Loucy (cell line): ENCODE measurements around the gene FAM162A.

Source experiments
- H2AFZ ChIP-seq: fragments of 200-600 bp; sonication (generic); 2 replicates; pipeline ENCODE4 v1.6.0; 2016; ENCODE audit warnings: antibody characterized with exemption, mild to moderate bottlenecking, low read length, moderate library complexity
- H3F3A ChIP-seq: fragments of 200-600 bp; 2 replicates; pipeline ENCODE4 v1.6.0; 2016; ENCODE audit warnings: antibody characterized with exemption, low read depth, mild to moderate bottlenecking
- H3K27me3 ChIP-seq: fragments of 200-600 bp; sonication (generic); 2 replicates; pipeline ENCODE4 v1.6.1; 2014; ENCODE audit warnings: low read length, mild to moderate bottlenecking; ENCODE audit not compliant: insufficient read depth, poor library complexity, severe bottlenecking
- H3K36me3 ChIP-seq: fragments of 200-600 bp; sonication (generic); 2 replicates; pipeline ENCODE4 v1.6.1; 2016; ENCODE audit warnings: low read length; ENCODE audit not compliant: insufficient read depth
- H3K4me1 ChIP-seq: fragments of 200-600 bp; sonication (generic); 2 replicates; pipeline ENCODE4 v1.5.1; 2014; ENCODE audit warnings: low read length, mild to moderate bottlenecking; ENCODE audit not compliant: insufficient read depth, poor library complexity, severe bottlenecking
- H3K4me2 ChIP-seq: fragments of 200-600 bp; sonication (generic); 2 replicates; pipeline ENCODE4 v1.6.0; 2014; ENCODE audit warnings: antibody characterized with exemption, low read length, low read depth, mild to moderate bottlenecking; ENCODE audit not compliant: poor library complexity, severe bottlenecking
- H3K4me3 ChIP-seq: fragments of 200-600 bp; sonication (generic); 2 replicates; pipeline ENCODE4 v1.5.1; 2014; ENCODE audit warnings: low read length, mild to moderate bottlenecking, mixed read lengths; ENCODE audit not compliant: poor library complexity, severe bottlenecking
- H3K79me2 ChIP-seq: fragments of 200-600 bp; sonication (generic); 2 replicates; pipeline ENCODE4 v1.6.1; 2014; ENCODE audit warnings: low read length; ENCODE audit not compliant: insufficient read depth
- H3K9ac ChIP-seq: fragments of 200-600 bp; sonication (generic); 2 replicates; pipeline ENCODE4 v1.6.0; 2014; ENCODE audit warnings: mild to moderate bottlenecking, low read depth, low read length, moderate library complexity; ENCODE audit not compliant: poor library complexity, severe bottlenecking
- H3K9me2 ChIP-seq: fragments of 200-600 bp; sonication (generic); replicated peaks from 2 replicates; pipeline ENCODE4 v1.6.1; 2016; ENCODE audit warnings: low read depth, low read length, mixed read lengths
- H3K9me3 ChIP-seq: fragments of 200-600 bp; sonication (generic); 2 replicates; pipeline ENCODE4 v1.6.1; 2014; ENCODE audit warnings: mild to moderate bottlenecking, antibody characterized with exemption, low read length, low read depth; ENCODE audit not compliant: insufficient read depth
- H4K20me1 ChIP-seq: fragments of 200-600 bp; sonication (generic); 2 replicates; pipeline ENCODE4 v1.6.0; 2014; ENCODE audit warnings: antibody characterized with exemption, low read length, mild to moderate bottlenecking; ENCODE audit not compliant: insufficient read depth, poor library complexity, severe bottlenecking
- EZH2phosphoT487 ChIP-seq: fragments of 200-600 bp; IDR thresholded peaks from 2 replicates; pipeline ENCODE4 v1.6.1; 2018; ENCODE audit warnings: antibody characterized with exemption, mild to moderate bottlenecking, moderate library complexity, borderline replicate concordance
- TF ChIP-seq, protein P1 (sequence below): fragments of 200-600 bp; sonication (generic); conservative IDR thresholded peaks from 2 replicates; pipeline ENCODE4 v1.5.1; 2014; ENCODE audit warnings: mild to moderate bottlenecking, antibody characterized with exemption, low read length

The FAM162A gene

GRCh38 chr3:122389892-122390291 is 5.9 kb downstream of the FAM162A start:
- no peaks in the 10 kb centered on the region for H3F3A ChIP-seq
- no peaks in the 10 kb centered on the region for H3K9me3 ChIP-seq
- H3K9ac ChIP-seq: peak overlapping the region; percentile 19
- no peak overlapping the region for H2AFZ ChIP-seq
- peaks cover 58% of the 10 kb centered on the region for H3K4me1 ChIP-seq
- no peaks in the 10 kb centered on the region for H3K27me3 ChIP-seq
- H4K20me1 ChIP-seq: peaks cover 11% of the 10 kb centered on the region
- H3K36me3 ChIP-seq: peaks cover 8% of the 10 kb centered on the region; the same call in 1 of the 2 replicates
- TF ChIP-seq EZH2phosphoT487: no peak
- TF ChIP-seq, protein P1, sequence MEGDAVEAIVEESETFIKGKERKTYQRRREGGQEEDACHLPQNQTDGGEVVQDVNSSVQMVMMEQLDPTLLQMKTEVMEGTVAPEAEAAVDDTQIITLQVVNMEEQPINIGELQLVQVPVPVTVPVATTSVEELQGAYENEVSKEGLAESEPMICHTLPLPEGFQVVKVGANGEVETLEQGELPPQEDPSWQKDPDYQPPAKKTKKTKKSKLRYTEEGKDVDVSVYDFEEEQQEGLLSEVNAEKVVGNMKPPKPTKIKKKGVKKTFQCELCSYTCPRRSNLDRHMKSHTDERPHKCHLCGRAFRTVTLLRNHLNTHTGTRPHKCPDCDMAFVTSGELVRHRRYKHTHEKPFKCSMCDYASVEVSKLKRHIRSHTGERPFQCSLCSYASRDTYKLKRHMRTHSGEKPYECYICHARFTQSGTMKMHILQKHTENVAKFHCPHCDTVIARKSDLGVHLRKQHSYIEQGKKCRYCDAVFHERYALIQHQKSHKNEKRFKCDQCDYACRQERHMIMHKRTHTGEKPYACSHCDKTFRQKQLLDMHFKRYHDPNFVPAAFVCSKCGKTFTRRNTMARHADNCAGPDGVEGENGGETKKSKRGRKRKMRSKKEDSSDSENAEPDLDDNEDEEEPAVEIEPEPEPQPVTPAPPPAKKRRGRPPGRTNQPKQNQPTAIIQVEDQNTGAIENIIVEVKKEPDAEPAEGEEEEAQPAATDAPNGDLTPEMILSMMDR: no peak
- H3K9me2 ChIP-seq: no peaks in the 10 kb centered on the region
- H3K4me2 ChIP-seq: peak overlapping the region; percentile 98
- peaks cover 88% of the 10 kb centered on the region; the same call in 1 of the 2 replicates for H3K79me2 ChIP-seq
- peak overlapping the region; percentile 42 for H3K4me3 ChIP-seq

DNA sequence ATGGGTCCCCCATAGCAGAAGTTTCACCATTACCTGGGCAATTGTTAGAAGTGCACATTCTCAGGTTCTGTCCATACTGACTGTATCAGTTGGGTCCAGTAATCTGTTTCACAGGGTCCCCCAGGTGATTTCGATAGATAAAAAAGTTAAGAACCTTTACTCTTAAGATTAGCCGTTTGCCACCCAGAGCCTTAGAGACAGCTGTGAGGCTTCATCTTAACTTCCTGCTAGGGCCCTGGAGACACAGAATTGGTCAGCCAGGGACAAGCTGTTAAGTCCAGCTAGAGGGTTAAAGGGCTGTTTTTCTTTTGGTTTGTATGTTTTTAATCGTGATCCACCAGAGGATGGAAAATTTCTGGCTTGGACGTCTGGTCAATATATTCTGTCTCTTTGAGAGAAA is 6.7 kb downstream of the FAM162A start:
- peaks cover 81% of the 10 kb centered on the region; the same call in 1 of the 2 replicates for H3K79me2 ChIP-seq
- peak overlapping the region; percentile 98 for H3K4me2 ChIP-seq

GRCh38 chr3:122391681-122392446 is 7.9 kb downstream of the FAM162A start:
- Histone ChIP-seq H3K4me3 (peak overlapping the region; percentile 3), H3K9me2 (no peaks in the 10 kb centered on the region), H3K27me3 (no peaks in the 10 kb centered on the region), H2AFZ (no peak overlapping the region), H3K4me1 (peaks cover 55% of the 10 kb centered on the region), H3K4me2 (peak overlapping the region; percentile 33), H3F3A (no peaks in the 10 kb centered on the region), H4K20me1 (peaks cover 11% of the 10 kb centered on the region), H3K9me3 (no peaks in the 10 kb centered on the region), H3K9ac (peak overlapping the region; percentile 15), H3K79me2 (peaks cover 78% of the 10 kb centered on the region; the same call in 1 of the 2 replicates), H3K36me3 (peaks cover 8% of the 10 kb centered on the region; the same call in 1 of the 2 replicates)
- TF ChIP-seq, protein P1: no peak
- no peak for TF ChIP-seq EZH2phosphoT487

More for the DNA sequence above, 6.7 kb downstream of the FAM162A start:
- TF ChIP-seq EZH2phosphoT487: no peak
- TF ChIP-seq, protein P1: no peak
- peak overlapping the region; percentile 19 for H3K9ac ChIP-seq
- peaks cover 59% of the 10 kb centered on the region for H3K4me1 ChIP-seq
- no peaks in the 10 kb centered on the region for H3F3A ChIP-seq
- peaks cover 8% of the 10 kb centered on the region; the same call in 1 of the 2 replicates for H3K36me3 ChIP-seq
- H3K4me3 ChIP-seq: peak overlapping the region; percentile 42
- no peaks in the 10 kb centered on the region for H3K9me3 ChIP-seq
- H3K9me2 ChIP-seq: no peaks in the 10 kb centered on the region
- H3K27me3 ChIP-seq: no peaks in the 10 kb centered on the region
- peaks cover 11% of the 10 kb centered on the region for H4K20me1 ChIP-seq
- H2AFZ ChIP-seq: no peak overlapping the region
